Activated CD4-positive, alpha-beta memory T cell treated with anti-CD3 and anti-CD28 coated beads for 36 hours (primary cell): Measurements from ENCODE around the gene SHC3. TPM values are rescaled to one million over a fixed set of nuclear protein-coding genes. Genes with fewer than 3 reads are reported as not detected.

Experiments used
- CTCF ChIA-PET: fragments of 350-600 bp; sonication (Branson Sonifier 250); formaldehyde crosslinking; loops from one replicate; lab custom pipeline; 2021; ENCODE audit warnings: antibody characterized with exemption, inconsistent platforms; lab: Charles Lee
- POLR2A ChIA-PET: fragments of 350-600 bp; sonication (Branson Sonifier 250); formaldehyde crosslinking; loops from one replicate; lab custom pipeline; 2021; ENCODE audit warnings: antibody characterized with exemption; lab: Charles Lee
- DNase-seq: peaks from one replicate; pipeline ENCODE4 v3.0.0-alpha.2; 2020
- H3K27ac Mint-ChIP-seq: one replicate; pipeline ENCODE4 v1.8.0; 2021; ENCODE audit warnings: mixed read lengths
- H3K27me3 Mint-ChIP-seq: one replicate; pipeline ENCODE4 v1.8.0; 2021; ENCODE audit warnings: mixed read lengths
- H3K36me3 Mint-ChIP-seq: one replicate; pipeline ENCODE4 v1.8.0; 2021; ENCODE audit warnings: mixed read lengths
- H3K4me1 Mint-ChIP-seq: one replicate; pipeline ENCODE4 v1.8.0; 2021; ENCODE audit warnings: low read depth, mixed read lengths
- H3K4me3 Mint-ChIP-seq: one replicate; pipeline ENCODE4 v1.8.0; 2021; ENCODE audit warnings: mild to moderate bottlenecking, mixed read lengths
- H3K9me3 Mint-ChIP-seq: one replicate; pipeline ENCODE4 v1.8.0; 2021; ENCODE audit warnings: mixed read lengths
- intact Hi-C: fragments of 100-400 bp; cut with micrococcal nuclease; formaldehyde crosslinking; loops from one replicate; pipeline ENCODE4 v1.15.1; 2023
- total RNA-seq, 2 experiments: library from RNA; stranded (reverse); gene quantifications; one replicate each; pipeline ENCODE4 v1.2.3, GENCODE V29; 2021

The SHC3 gene
- total RNA-seq, 2 experiments from 2014 or later: not detected

DNA sequence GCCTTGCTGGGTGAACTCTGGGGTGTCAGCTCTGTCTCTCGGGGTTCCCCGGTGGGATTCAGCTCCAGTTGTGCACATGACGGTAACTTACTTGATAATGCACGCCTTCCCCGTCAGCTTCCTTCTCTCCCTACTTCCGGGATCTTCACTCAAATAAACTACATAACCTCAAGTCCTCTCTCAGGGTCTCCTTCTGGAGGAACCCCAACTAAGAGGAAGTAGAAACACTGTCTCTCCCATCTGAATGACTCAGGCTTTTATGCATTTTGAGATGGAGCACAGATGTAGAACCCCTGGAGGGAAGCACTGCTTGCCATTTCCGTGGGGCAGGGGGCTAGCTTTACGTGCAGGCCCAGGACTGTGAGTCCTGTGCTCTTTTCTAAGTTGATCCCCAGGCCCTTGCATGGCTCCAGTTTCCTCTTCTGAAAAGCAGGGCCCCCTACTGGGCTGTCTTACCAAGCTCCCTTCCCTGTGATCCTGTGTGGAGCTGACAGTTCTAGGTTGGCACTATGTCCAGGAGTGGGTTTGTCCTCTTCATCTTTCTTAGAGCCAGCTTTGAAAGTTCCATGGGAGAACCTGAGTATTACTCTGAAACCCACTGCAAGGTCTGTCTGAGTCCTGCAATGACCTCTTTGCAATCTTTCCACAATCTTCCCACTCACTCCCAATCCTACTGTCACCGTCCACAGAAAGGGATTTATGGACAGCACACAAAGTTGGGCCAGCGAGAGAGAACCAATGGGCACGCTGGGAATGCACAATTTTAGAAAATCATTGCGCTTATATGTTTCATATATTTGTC is 169.7 kb downstream of the SHC3 start:
- ChIA-PET CTCF (interaction anchor here (1.8 kb wide), 1 partner anchor 8 kb away, joined by 5 read pairs; no protein-coding TSS in a partner anchor), POLR2A (no interaction called here)
- no peaks in the 10 kb centered on the region for H3K9me3 Mint-ChIP-seq
- H3K27ac Mint-ChIP-seq: no peak overlapping the region
- DNase-seq: no peak
- H3K27me3 Mint-ChIP-seq: no peaks in the 10 kb centered on the region
- no peaks in the 10 kb centered on the region for H3K4me1 Mint-ChIP-seq
- no peaks in the 10 kb centered on the region for H3K36me3 Mint-ChIP-seq
- intact Hi-C loops: no loop called here
- no peak overlapping the region for H3K4me3 Mint-ChIP-seq

DNA sequence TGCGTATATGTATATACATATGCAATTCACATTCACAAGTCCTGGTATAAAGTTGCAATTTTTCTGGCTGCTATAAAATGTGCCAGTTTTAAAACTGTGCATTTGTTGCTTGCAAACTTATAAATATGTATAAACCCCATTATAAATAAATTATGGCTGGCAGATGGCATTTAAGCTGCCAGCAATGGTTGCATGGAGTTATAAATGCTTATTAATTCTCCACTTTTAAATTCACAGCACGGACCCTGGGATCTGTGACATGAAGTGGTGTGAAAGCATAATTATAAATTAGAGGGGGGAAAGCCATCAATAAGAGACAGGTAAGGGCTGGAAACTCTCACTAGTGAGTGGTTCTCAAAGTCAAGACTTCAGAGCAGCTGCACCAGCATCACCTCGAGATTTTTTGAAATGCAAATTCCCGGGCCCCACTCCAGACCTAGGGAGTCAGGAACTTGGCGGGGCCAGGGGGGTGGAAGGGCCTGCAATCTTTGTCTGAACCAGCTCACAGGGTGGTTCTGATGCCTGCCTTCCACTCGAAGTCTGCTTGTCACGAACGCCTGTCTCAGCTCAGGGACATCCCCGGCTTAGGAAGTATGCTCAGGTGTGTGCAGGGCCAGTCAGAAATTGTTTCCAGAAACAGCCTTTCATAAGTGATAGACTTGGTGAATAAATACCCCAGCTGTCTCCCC is 170.4 kb downstream of the SHC3 start:
- no peak for DNase-seq
- Mint-ChIP-seq H3K9me3 (no peaks in the 10 kb centered on the region), H3K4me3 (no peak overlapping the region), H3K4me1 (no peaks in the 10 kb centered on the region), H3K36me3 (no peaks in the 10 kb centered on the region), H3K27me3 (no peaks in the 10 kb centered on the region), H3K27ac (no peak overlapping the region)
- intact Hi-C loops: no loop called here
- ChIA-PET CTCF (no interaction called here), POLR2A (no interaction called here)

DNA sequence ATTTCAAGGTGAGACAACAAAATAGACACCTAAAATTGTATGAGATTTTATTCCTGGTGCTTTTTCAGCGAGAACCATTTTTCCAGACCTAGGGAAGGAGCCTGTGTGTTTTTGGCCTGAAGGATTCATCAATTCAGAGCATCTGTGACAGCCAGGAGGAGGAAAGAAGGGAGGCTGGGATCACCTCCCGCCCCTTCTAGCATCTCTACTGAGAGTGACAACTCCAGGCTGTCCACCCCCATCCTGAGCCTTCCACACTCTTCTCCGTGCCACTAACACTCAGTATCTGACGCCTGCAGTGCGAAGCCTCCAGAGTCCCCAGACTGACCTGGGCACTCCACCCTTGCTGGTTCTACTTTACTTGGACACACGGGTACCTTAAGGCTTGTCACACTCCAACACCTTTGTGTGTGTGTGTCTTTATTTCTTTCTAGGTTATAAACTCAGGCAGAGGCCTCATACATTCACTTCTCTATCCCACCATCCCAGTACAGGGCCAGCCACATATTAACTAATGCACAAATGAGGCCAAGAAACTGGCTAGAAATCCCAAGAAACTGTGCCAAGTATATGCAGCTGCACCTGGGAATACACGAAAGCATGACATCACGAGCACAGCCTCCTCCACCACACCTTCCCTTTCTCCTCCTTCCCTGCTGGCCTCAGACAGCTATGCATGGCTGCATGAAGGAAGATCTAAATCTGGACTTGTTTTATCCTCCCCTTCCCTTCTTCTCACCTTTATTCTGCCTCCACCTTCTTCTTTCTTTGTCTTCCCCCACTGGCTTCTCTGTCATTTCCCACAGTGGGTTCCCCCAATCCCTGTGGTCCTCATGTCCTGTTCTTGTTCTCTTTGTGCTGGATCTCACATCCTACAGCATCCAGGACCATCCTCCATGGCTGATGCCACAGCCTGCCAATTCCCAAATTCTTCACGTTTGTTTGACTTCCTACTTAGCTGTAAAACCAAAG is 171.3 kb downstream of the SHC3 start:
- no peak overlapping the region for H3K27ac Mint-ChIP-seq
- H3K9me3 Mint-ChIP-seq: no peaks in the 10 kb centered on the region
- H3K36me3 Mint-ChIP-seq: no peaks in the 10 kb centered on the region
- intact Hi-C loops: no loop called here
- no peak for DNase-seq
- no peaks in the 10 kb centered on the region for H3K4me1 Mint-ChIP-seq
- H3K27me3 Mint-ChIP-seq: peaks cover 5% of the 10 kb centered on the region
- ChIA-PET POLR2A (no interaction called here), CTCF (no interaction called here)
- H3K4me3 Mint-ChIP-seq: no peak overlapping the region

DNA sequence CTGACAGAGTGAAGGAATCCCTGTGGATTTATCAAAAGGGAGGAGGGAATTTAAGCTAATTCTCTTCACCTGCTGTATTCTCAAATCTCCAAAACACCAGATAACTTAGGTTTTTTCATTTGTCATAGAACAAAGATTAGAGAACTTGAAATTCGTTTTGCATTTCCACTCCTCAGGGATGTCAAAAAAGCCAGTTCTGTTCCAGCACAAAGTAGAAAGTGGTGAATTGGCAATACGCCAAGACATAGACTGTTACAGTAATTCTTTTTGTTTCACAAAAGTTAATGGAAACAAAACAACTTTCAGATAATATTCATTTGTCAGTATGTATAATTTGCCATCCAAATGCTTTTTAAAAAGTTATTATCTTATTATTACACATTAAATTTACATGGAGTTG is 172.4 kb downstream of the SHC3 start:
- Mint-ChIP-seq H3K27me3 (peaks cover 14% of the 10 kb centered on the region), H3K36me3 (no peaks in the 10 kb centered on the region), H3K27ac (no peak overlapping the region), H3K4me1 (no peaks in the 10 kb centered on the region), H3K4me3 (no peak overlapping the region), H3K9me3 (no peaks in the 10 kb centered on the region)
- intact Hi-C loops: no loop called here
- POLR2A ChIA-PET: no interaction called here
- DNase-seq: no peak
- CTCF ChIA-PET: no interaction called here

DNA sequence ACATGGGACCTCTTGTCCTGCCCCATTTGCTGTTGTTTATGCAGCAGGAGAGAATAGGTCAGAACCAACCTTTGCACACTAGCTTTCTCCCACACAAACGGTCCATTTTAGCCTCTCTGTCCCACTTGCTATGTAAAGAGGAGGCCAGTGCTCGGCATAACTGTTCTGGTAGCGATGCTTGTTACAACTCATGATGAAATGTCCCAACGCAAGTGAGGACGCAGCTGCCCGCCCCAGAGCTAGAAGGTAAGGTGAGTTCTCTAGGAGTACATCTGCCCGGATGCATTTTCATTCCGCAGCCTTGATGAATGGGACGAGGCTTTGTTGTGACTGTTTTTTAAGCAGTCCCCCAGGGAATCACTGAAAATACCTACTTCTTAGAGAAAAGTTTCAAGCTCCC is 173.3 kb downstream of the SHC3 start:
- ChIA-PET POLR2A (no interaction called here), CTCF (no interaction called here)
- Mint-ChIP-seq H3K9me3 (no peaks in the 10 kb centered on the region), H3K4me3 (no peak overlapping the region), H3K27me3 (peaks cover 14% of the 10 kb centered on the region), H3K4me1 (peaks cover 2% of the 10 kb centered on the region), H3K36me3 (no peaks in the 10 kb centered on the region), H3K27ac (no peak overlapping the region)
- intact Hi-C loops: no loop called here
- DNase-seq: no peak

DNA sequence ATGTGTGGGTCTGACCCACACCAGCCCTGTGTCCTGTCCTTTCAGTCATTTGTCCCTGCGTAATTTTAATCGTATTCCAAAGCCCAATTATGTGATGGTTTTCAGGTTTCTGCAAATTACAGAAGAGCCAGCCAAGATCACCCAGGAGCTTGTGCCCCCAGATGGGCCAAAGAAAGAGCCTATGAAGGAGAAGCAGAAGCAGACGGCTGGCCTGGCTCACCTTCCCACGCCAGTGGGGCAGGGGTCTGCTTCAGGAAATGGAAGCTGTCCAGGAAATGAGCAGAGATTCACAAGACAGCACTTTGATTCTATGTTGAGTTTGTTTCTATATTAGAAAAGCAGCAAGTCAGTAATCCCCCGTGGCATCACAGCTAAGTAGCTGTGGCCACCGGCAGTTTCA is 175.6 kb downstream of the SHC3 start:
- DNase-seq: no peak
- ChIA-PET CTCF (no interaction called here), POLR2A (no interaction called here)
- Mint-ChIP-seq H3K4me3 (no peak overlapping the region), H3K27me3 (peaks cover 14% of the 10 kb centered on the region), H3K36me3 (no peaks in the 10 kb centered on the region), H3K4me1 (peaks cover 2% of the 10 kb centered on the region), H3K9me3 (no peaks in the 10 kb centered on the region), H3K27ac (no peak overlapping the region)
- intact Hi-C loops: no loop called here

DNA sequence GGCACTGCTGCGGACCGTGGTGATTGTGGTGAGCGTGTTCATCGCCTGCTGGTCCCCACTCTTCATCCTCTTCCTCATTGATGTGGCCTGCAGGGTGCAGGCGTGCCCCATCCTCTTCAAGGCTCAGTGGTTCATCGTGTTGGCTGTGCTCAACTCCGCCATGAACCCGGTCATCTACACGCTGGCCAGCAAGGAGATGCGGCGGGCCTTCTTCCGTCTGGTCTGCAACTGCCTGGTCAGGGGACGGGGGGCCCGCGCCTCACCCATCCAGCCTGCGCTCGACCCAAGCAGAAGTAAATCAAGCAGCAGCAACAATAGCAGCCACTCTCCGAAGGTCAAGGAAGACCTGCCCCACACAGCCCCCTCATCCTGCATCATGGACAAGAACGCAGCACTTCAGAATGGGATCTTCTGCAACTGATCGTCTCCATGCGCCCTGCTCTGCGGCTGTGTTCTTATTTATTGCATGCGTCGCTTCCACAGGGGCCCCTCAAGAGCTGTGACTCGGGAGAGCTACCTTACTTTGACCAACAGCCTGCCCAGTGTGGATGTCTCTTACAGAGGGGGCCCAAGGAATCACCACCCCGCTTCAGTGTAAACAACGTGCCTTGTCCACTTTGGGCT is 176.6 kb downstream of the SHC3 start:
- intact Hi-C loops: loop anchor here (2.0 kb wide), 1 partner anchor 341 kb away; no protein-coding TSS in a partner anchor
- ChIA-PET CTCF (no interaction called here), POLR2A (no interaction called here)
- no peak overlapping the region for H3K4me3 Mint-ChIP-seq
- H3K36me3 Mint-ChIP-seq: no peaks in the 10 kb centered on the region
- DNase-seq: no peak
- peaks cover 14% of the 10 kb centered on the region for H3K27me3 Mint-ChIP-seq
- H3K4me1 Mint-ChIP-seq: peaks cover 2% of the 10 kb centered on the region
- no peaks in the 10 kb centered on the region for H3K9me3 Mint-ChIP-seq
- H3K27ac Mint-ChIP-seq: no peak overlapping the region

DNA sequence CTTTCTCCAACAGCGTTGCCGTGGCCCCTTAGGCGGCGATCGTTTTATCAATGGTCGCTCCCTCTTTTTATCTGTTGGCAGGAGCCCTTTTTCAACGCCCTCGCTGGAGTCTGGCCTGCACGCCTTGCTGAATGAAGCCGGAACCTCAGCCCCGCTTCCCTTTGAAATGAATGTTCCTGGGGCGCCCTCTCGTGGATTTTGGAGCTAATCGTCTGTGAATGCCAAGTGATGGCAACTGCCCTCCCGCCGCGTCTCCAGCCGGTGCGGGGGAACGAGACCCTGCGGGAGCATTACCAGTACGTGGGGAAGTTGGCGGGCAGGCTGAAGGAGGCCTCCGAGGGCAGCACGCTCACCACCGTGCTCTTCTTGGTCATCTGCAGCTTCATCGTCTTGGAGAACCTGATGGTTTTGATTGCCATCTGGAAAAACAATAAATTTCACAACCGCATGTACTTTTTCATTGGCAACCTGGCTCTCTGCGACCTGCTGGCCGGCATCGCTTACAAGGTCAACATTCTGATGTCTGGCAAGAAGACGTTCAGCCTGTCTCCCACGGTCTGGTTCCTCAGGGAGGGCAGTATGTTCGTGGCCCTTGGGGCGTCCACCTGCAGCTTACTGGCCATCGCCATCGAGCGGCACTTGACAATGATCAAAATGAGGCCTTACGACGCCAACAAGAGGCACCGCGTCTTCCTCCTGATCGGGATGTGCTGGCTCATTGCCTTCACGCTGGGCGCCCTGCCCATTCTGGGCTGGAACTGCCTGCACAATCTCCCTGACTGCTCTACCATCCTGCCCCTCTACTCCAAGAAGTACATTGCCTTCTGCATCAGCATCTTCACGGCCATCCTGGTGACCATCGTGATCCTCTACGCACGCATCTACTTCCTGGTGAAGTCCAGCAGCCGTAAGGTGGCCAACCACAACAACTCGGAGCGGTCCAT is 177.4 kb downstream of the SHC3 start:
- Mint-ChIP-seq H3K9me3 (no peaks in the 10 kb centered on the region), H3K36me3 (no peaks in the 10 kb centered on the region), H3K4me1 (peaks cover 2% of the 10 kb centered on the region), H3K4me3 (no peak overlapping the region), H3K27ac (no peak overlapping the region), H3K27me3 (peaks cover 14% of the 10 kb centered on the region)
- CTCF ChIA-PET: interaction anchor here (0.5 to 1.6 kb wide), 15 partner anchors 9 to 420 kb away, joined by 3 to 6 read pairs (median 3); no protein-coding TSS in a partner anchor
- intact Hi-C loops: loop anchor here (2.0 kb wide), 1 partner anchor 340 kb away; no protein-coding TSS in a partner anchor
- peak; percentile 86 for DNase-seq
- POLR2A ChIA-PET: no interaction called here

DNA sequence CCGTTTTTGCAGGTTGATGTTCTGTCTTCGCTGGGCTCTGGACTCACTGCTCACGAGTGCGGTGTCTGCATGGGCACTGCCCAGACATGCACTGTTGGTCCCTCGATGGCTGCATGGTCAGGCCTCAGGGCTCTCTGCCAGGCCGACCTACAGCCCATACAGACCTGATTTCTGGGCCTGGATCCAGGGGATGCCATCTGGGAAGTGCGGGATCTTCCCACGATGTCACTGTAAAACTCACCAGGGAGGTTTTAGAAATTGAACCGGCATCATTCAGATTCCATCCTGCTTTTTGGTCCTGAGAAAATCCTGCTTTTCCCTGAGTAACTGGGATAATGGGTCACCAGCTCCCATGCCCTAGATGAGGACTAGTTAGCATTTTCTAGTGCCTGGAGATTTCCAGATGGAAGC is 178.2 kb downstream of the SHC3 start:
- ChIA-PET POLR2A (no interaction called here), CTCF (interaction anchor here (1.0 to 1.6 kb wide), 8 partner anchors 10 to 409 kb away, joined by 3 to 6 read pairs (median 3); no protein-coding TSS in a partner anchor)
- Mint-ChIP-seq H3K4me1 (peaks cover 2% of the 10 kb centered on the region), H3K27ac (no peak overlapping the region), H3K9me3 (no peaks in the 10 kb centered on the region), H3K27me3 (peaks cover 14% of the 10 kb centered on the region), H3K4me3 (no peak overlapping the region), H3K36me3 (no peaks in the 10 kb centered on the region)
- no peak for DNase-seq
- intact Hi-C loops: loop anchor here (2.0 kb wide), 1 partner anchor 340 kb away; no protein-coding TSS in a partner anchor

DNA sequence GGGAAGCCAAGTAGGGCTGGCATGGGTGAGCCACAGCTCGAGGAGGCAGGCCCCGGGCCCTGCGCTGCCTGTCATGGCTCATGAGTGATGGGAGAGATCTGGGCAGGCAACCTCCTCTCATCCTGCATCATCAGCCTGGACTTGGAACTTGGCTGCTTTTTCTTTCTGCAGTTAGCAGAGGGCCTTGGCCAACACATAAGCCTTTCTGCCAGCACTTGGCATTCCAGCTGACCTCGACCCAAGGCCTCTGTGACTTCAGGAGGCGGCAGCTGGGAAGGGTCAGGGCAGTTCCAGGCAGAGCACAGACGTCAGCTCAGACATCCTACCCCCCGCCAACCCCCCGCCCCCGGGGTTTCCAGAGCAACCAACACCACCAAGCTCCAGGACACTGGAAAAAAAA is 179.7 kb downstream of the SHC3 start:
- POLR2A ChIA-PET: no interaction called here
- Mint-ChIP-seq H3K4me1 (peaks cover 2% of the 10 kb centered on the region), H3K4me3 (no peak overlapping the region), H3K9me3 (no peaks in the 10 kb centered on the region), H3K36me3 (no peaks in the 10 kb centered on the region), H3K27ac (no peak overlapping the region), H3K27me3 (peaks cover 20% of the 10 kb centered on the region)
- DNase-seq: no peak
- CTCF ChIA-PET: interaction anchor here (1.2 kb wide), 1 partner anchor 406 kb away, joined by 3 read pairs; no protein-coding TSS in a partner anchor
- intact Hi-C loops: no loop called here
